Smooth muscle cell (in vitro differentiated cells): ENCODE measurements around the gene PAK1. TPM values are rescaled to one million over a fixed set of nuclear protein-coding genes. Genes with fewer than 3 reads are reported as not detected.

Experiments used
- DNase-seq: peaks from one replicate; lab custom pipeline; 2025; ENCODE audit not compliant: unreplicated experiment; lab: John Stamatoyannopoulos, UW
- H2AFZ ChIP-seq: fragments of 200-600 bp; sonication (generic); 2 replicates; pipeline ENCODE4 v1.6.0; 2016; ENCODE audit warnings: antibody characterized with exemption, low read depth, mild to moderate bottlenecking
- H3F3A ChIP-seq: fragments of 200-600 bp; sonication (generic); 2 replicates; pipeline ENCODE4 v1.6.0; 2017; ENCODE audit warnings: antibody characterized with exemption, low read depth
- H3K27ac ChIP-seq: fragments of 200-600 bp; sonication (generic); 2 replicates; pipeline ENCODE4 v1.5.1; 2016; ENCODE audit warnings: low read depth, mild to moderate bottlenecking
- H3K27me3 ChIP-seq: fragments of 200-600 bp; sonication (generic); 2 replicates; pipeline ENCODE4 v1.6.1; 2016; ENCODE audit warnings: low read depth, mild to moderate bottlenecking
- H3K36me3 ChIP-seq: fragments of 200-600 bp; sonication (generic); 2 replicates; pipeline ENCODE4 v1.5.1; 2016; ENCODE audit warnings: low read depth
- H3K4me1 ChIP-seq: fragments of 200-600 bp; sonication (generic); 2 replicates; pipeline ENCODE4 v1.5.1; 2016; ENCODE audit warnings: low read depth
- H3K4me2 ChIP-seq: fragments of 200-600 bp; sonication (generic); 2 replicates; pipeline ENCODE4 v1.6.0; 2016; ENCODE audit warnings: mild to moderate bottlenecking
- H3K4me3 ChIP-seq: fragments of 200-600 bp; sonication (generic); 2 replicates; pipeline ENCODE4 v1.5.1; 2016; ENCODE audit warnings: mild to moderate bottlenecking
- H3K79me2 ChIP-seq: fragments of 200-600 bp; sonication (generic); 2 replicates; pipeline ENCODE4 v1.6.0; 2016; ENCODE audit warnings: low read depth, mild to moderate bottlenecking
- H3K9ac ChIP-seq: fragments of 200-600 bp; sonication (generic); 2 replicates; pipeline ENCODE4 v1.6.0; 2016; ENCODE audit warnings: low read depth
- H3K9me3 ChIP-seq: fragments of 200-600 bp; sonication (generic); replicated peaks from 2 replicates; pipeline ENCODE4 v1.5.1; 2016; ENCODE audit warnings: low read depth
- H4K20me1 ChIP-seq: fragments of 200-600 bp; sonication (generic); 2 replicates; pipeline ENCODE4 v1.6.0; 2016; ENCODE audit warnings: low read depth
- CTCF ChIP-seq: fragments of 200-600 bp; sonication (generic); IDR thresholded peaks from 2 replicates; pipeline ENCODE4 v1.5.1; 2017; ENCODE audit warnings: borderline replicate concordance, mild to moderate bottlenecking, antibody characterized with exemption; ENCODE audit not compliant: insufficient read depth, poor library complexity, severe bottlenecking
- WGBS: methylation state at CpG from one replicate; pipeline ENCODE4 v1.1.7; 2016; ENCODE audit warnings: low lambda C conversion rate; 5-methylcytosine and 5-hydroxymethylcytosine counted together
- polyA plus RNA-seq: library from polyadenylated mRNA; unstranded; fragments of >200 nt; fragmentation: Nextera tagmentation; extraction: Ambion mirVana; gene quantifications from 2 replicates; pipeline ENCODE4 v1.2.1, GENCODE V29; 2016
- total RNA-seq: library from RNA; depleted of rRNA; stranded (reverse); fragments of >200 nt; gene quantifications from 2 replicates; pipeline ENCODE4 v1.2.3, GENCODE V29; 2014

Gene PAK1
- total and polyA plus RNA-seq, 2 experiments from 2014 or later = 20.5 to 31.7 TPM

- Histone ChIP-seq H3K9me3 (no peaks in the 10 kb centered on the region), H3K4me1 (no peaks in the 10 kb centered on the region), H3K4me3 (no peak overlapping the region), H3F3A (no peaks in the 10 kb centered on the region), H3K4me2 (no peak overlapping the region), H3K27ac (no peak overlapping the region), H3K27me3 (no peaks in the 10 kb centered on the region), H3K79me2 (no peaks in the 10 kb centered on the region), H3K36me3 (no peaks in the 10 kb centered on the region), H2AFZ (no peak overlapping the region), H3K9ac (no peak overlapping the region), H4K20me1 (no peaks in the 10 kb centered on the region)
- TF ChIP-seq CTCF = no peak
- no peak for DNase-seq
Measured at GRCh38 chr11:77359481-77359880, 114.4 kb downstream of the PAK1 start.

DNA sequence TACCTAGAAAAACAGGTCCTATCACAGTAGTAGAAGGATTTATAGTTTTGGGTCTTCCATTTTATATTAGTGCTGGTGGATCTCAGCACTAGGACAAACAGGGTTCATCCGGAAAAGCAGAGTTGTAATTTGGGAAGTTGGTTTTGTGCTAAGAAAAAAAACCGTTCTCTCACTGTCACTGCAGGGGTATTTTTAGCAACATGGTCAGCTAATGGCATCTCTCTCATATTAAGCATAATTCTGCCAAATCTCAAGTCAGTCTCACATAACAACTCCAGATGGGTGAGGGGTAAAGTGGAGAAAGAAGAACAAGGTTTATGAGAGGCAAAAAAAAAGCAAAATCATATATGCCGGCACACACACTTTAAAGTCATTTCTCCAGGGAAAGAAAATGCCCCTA lies 120.8 kb downstream of the PAK1 start:
- no peak for TF ChIP-seq CTCF
- 90% methylated on average over 3 of the region's 3 CpGs for WGBS
- H3K4me3 ChIP-seq = no peak overlapping the region
- H3K27me3 ChIP-seq = no peaks in the 10 kb centered on the region
- no peaks in the 10 kb centered on the region for H4K20me1 ChIP-seq
- H3K9me3 ChIP-seq = no peaks in the 10 kb centered on the region
- H3K9ac ChIP-seq = no peak overlapping the region
- no peak for DNase-seq
- H3K4me2 ChIP-seq = no peak overlapping the region
- H3K27ac ChIP-seq = no peak overlapping the region
- no peaks in the 10 kb centered on the region for H3K79me2 ChIP-seq
- H3K36me3 ChIP-seq = no peaks in the 10 kb centered on the region
- no peak overlapping the region for H2AFZ ChIP-seq
- H3F3A ChIP-seq = no peaks in the 10 kb centered on the region
- no peaks in the 10 kb centered on the region for H3K4me1 ChIP-seq

DNA sequence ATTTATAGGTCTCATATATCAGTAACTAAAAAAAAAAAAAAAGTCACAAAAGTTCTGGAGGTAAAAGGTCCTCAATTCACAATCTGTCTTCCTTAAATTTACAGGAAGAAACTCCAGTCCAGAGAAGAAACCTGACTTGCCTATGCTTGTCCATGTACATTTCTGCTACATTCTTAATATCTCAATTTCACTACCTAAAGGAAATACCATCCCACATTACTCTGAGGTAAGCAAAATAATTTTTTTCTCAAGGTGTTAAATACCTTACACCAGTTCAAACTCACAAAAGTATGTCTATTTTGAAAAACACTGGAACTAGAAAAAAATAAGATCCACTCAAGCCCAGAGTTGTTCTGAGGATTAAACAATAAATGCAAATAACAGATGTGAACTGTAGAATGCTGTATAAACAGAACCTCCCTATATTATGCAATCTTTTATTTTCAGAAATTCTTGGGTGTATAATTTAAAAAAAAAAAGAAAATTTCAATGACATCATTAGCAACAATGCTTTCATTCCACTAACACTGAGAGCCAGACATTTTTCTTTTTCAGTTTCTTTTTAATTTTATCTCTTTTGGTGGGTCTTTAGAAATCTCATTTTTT lies 122.5 kb downstream of the PAK1 start:
- H3K4me3 ChIP-seq = no peak overlapping the region
- H3K27me3 ChIP-seq = no peaks in the 10 kb centered on the region
- H2AFZ ChIP-seq = no peak overlapping the region
- H3F3A ChIP-seq = no peaks in the 10 kb centered on the region
- no peaks in the 10 kb centered on the region for H3K4me1 ChIP-seq
- H3K4me2 ChIP-seq = no peak overlapping the region
- H3K36me3 ChIP-seq = no peaks in the 10 kb centered on the region
- no peaks in the 10 kb centered on the region for H4K20me1 ChIP-seq
- H3K27ac ChIP-seq = no peak overlapping the region
- H3K79me2 ChIP-seq = no peaks in the 10 kb centered on the region
- no peaks in the 10 kb centered on the region for H3K9me3 ChIP-seq
- DNase-seq = no peak
- no peak for TF ChIP-seq CTCF
- H3K9ac ChIP-seq = no peak overlapping the region

DNA sequence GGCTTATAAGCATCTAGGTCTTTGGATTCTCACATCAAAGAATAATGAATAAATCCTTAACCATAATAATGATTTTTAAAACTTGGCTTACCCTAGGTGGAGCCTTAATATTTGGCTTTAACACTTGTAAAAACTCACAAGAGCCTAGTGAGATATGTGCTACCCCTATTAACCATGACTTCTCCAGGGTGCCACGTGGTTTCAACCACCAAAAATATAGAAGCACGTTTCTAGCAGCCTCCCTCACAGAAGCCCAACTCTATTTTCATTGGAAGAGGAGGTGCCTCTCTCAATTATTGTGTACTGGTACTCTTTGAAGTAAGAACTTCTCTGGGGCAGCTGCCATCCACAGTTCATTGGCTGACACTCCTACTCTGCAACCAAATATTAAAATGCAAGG lies 125.9 kb downstream of the PAK1 start:
- H3K4me1 ChIP-seq = no peaks in the 10 kb centered on the region
- no peak for TF ChIP-seq CTCF
- H3K27ac ChIP-seq = no peak overlapping the region
- no peaks in the 10 kb centered on the region for H3K36me3 ChIP-seq
- no peak overlapping the region for H3K4me3 ChIP-seq
- H2AFZ ChIP-seq = no peak overlapping the region
- no peaks in the 10 kb centered on the region for H4K20me1 ChIP-seq
- H3K79me2 ChIP-seq = no peaks in the 10 kb centered on the region
- H3K4me2 ChIP-seq = no peak overlapping the region
- no peak for DNase-seq
- H3K9ac ChIP-seq = no peak overlapping the region
- H3K9me3 ChIP-seq = no peaks in the 10 kb centered on the region
- no peaks in the 10 kb centered on the region for H3K27me3 ChIP-seq
- 96% methylated on average over 2 of the region's 2 CpGs for WGBS
- H3F3A ChIP-seq = no peaks in the 10 kb centered on the region
